ENCODE data around the gene KDM4F. TPM values are rescaled to one million over a fixed set of nuclear protein-coding genes. Genes with fewer than 3 reads are reported as not detected.

Gene KDM4F
- total RNA-seq, 1 experiment from 2014 or later: not detected

DNA sequence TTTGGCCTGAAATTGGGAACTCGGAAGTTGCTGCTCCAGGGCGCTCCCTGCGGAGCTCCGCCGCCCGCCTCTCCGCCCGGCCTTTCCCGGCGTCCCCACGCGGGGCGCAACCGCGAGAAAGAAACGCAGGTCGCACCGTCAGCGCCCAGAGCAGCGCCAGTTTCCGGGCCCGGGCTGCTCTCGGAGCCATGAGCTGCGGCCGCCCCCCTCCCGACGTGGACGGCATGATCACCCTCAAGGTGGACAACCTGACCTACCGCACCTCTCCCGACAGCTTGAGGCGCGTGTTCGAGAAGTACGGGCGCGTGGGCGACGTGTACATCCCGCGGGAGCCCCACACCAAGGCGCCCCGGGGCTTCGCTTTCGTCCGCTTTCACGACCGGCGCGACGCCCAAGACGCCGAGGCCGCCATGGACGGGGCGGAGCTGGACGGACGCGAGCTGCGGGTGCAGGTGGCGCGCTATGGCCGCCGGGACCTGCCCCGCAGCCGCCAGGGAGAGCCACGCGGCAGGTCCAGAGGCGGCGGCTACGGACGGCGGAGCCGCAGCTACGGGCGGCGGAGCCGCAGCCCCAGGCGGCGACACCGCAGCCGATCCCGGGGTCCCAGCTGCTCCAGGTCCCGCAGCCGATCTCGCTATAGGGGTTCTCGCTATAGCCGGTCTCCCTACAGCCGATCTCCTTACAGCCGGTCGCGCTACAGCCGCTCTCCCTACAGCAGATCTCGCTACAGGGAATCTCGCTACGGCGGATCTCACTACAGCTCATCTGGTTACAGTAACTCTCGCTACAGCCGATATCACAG lies 18.0 kb downstream of the KDM4F start (continued):
- TF ChIP-seq, protein P1, sequence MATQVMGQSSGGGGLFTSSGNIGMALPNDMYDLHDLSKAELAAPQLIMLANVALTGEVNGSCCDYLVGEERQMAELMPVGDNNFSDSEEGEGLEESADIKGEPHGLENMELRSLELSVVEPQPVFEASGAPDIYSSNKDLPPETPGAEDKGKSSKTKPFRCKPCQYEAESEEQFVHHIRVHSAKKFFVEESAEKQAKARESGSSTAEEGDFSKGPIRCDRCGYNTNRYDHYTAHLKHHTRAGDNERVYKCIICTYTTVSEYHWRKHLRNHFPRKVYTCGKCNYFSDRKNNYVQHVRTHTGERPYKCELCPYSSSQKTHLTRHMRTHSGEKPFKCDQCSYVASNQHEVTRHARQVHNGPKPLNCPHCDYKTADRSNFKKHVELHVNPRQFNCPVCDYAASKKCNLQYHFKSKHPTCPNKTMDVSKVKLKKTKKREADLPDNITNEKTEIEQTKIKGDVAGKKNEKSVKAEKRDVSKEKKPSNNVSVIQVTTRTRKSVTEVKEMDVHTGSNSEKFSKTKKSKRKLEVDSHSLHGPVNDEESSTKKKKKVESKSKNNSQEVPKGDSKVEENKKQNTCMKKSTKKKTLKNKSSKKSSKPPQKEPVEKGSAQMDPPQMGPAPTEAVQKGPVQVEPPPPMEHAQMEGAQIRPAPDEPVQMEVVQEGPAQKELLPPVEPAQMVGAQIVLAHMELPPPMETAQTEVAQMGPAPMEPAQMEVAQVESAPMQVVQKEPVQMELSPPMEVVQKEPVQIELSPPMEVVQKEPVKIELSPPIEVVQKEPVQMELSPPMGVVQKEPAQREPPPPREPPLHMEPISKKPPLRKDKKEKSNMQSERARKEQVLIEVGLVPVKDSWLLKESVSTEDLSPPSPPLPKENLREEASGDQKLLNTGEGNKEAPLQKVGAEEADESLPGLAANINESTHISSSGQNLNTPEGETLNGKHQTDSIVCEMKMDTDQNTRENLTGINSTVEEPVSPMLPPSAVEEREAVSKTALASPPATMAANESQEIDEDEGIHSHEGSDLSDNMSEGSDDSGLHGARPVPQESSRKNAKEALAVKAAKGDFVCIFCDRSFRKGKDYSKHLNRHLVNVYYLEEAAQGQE (IDR thresholded peaks at IDR 0.05; ENCODE audit: low read depth): no peak
- 0 out of 2 replicates have a peak, but pooled peaks have one; percentile 22 for TF ChIP-seq ELF1 (IDR thresholded peaks at IDR 0.05; ENCODE audit: borderline replicate concordance, low read depth)

DNA sequence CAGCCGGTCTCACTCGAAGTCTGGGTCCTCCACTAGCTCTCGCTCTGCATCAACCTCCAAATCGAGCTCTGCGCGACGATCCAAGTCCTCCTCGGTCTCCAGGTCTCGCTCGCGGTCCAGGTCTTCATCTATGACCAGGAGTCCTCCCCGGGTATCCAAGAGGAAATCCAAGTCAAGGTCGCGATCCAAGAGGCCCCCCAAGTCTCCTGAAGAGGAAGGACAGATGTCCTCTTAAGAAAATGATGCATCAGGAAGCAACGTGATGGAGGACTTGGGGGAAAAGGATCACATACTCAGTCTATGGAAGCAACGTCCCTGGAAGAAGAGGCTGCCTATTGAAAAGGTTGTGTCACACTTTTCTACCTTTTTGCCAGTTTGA lies 18.6 kb downstream of the KDM4F start:
- Histone ChIP-seq H3K4me2 (ENCODE audit: low read length) (peak overlapping the region; percentile 79), H3K4me3 (replicated peaks in 1 of 2; ENCODE audit: low read depth in 1 of 2, low read length in 2 of 2) (peak overlapping the region; percentile 69 to 84), H4K20me1 (ENCODE audit: insufficient read depth) (no peaks in the 10 kb centered on the region), H2AFZ (ENCODE audit: low read depth, low read length, poor library complexity, severe bottlenecking) (no peak overlapping the region), H3K27me3 (ENCODE audit: insufficient read depth, low read length) (no peaks in the 10 kb centered on the region), H3K9me3 (ENCODE audit: control insufficient read depth in 1 of 2, insufficient read depth in 1 of 2, low read depth in 1 of 2, low read length in 2 of 2) (no peaks in the 10 kb centered on the region), H3K27ac (ENCODE audit: low read depth, low read length) (peak overlapping the region; percentile 96), H3K79me2 (ENCODE audit: insufficient read depth, low read length) (peaks cover 26% of the 10 kb centered on the region), H3K36me3 (ENCODE audit: control insufficient read depth in 1 of 2, insufficient read depth in 2 of 2, low read length in 2 of 2) (no peaks in the 10 kb centered on the region), H3K9ac (ENCODE audit: low read length) (peak overlapping the region; percentile 79), H3K4me1 (ENCODE audit: control insufficient read depth in 1 of 2, insufficient read depth in 2 of 2, low read length in 2 of 2) (peaks cover 15 to 21% of the 10 kb centered on the region in 2 experiments), H3K9me2 (ENCODE audit: insufficient read depth) (no peaks in the 10 kb centered on the region)
- DNase-seq (ENCODE audit: low read depth, low spot score) (no peak), ATAC-seq (peak; percentile 4; the same call in 1 of the 2 replicates)
- intact Hi-C loops (cut with micrococcal nuclease): loop anchor here (2.0 to 5.0 kb wide), 6 partner anchors 25 to 1359 kb away; partner anchors contain the start of gene FAM76B
- BruUV-seq (replicated peaks): no TSS peak
- TF ChIP-seq YY1 (IDR thresholded peaks at IDR 0.05; ENCODE audit: extremely low read depth, insufficient replicate concordance, low read depth, low read length) (no peak), JUND (IDR thresholded peaks at IDR 0.05) (no peak), FOSL1 (IDR thresholded peaks at IDR 0.05; ENCODE audit: low read depth) (no peak), ZNF274 (IDR thresholded peaks at IDR 0.05; ENCODE audit: low read depth, low read length) (no peak), EGR1 (IDR thresholded peaks at IDR 0.05; ENCODE audit: low read depth) (no peak)
- TF ChIP-seq, protein P1 (IDR thresholded peaks at IDR 0.05; ENCODE audit: low read depth): no peak
- CTCF ChIA-PET: interaction anchor here (0.9 to 3.4 kb wide), 7 partner anchors 24 to 446 kb away, joined by 3 to 23 read pairs (median 4); partner anchors contain the start of gene ENDOD1
- RAD21 ChIA-PET (ENCODE audit: low non-redundant PET in 1 of 2, low total read pairs in 2 of 2, uncharacterized antibody in 2 of 2, unreplicated experiment in 2 of 2): interaction anchor here (0.8 to 1.2 kb wide), 3 partner anchors 41 to 95 kb away, joined by 3 read pairs; partner anchors contain the start of genes CWC15 (in 1 of the 2) and KDM4D (in 1 of the 2)
- POLR2A ChIA-PET: interaction anchor here (1.0 to 3.1 kb wide), 15 partner anchors 8 to 723 kb away, joined by 3 to 36 read pairs (median 4); partner anchors contain the start of genes CEP57 and ENDOD1

Measured in HCT116 (cell line).